SK-N-SH treated with all-trans-retinoic acid at 6 μM for 48 hours (cell line): ENCODE data around the gene RINL.
A peak's percentile ranks its signal among the peaks of the same experiment; 100 is the strongest.

ENCODE experiments used
- ATAC-seq: fragments of 200-7000 bp; cut with Tn5 transposase; 3 replicates; pipeline ENCODE4 v1.9.1; 2020; ENCODE audit warnings: mild to moderate bottlenecking, moderate library complexity
- ARNTL ChIP-seq: fragments of 450-650 bp; formaldehyde crosslinking; IDR thresholded peaks from 2 replicates; pipeline ENCODE4 v1.5.0; 2020; ENCODE audit warnings: low read depth, mild to moderate bottlenecking, moderate library complexity, borderline replicate concordance
- BACH2 ChIP-seq: fragments of 250-450 bp; sonication (Bioruptor Pico); IDR thresholded peaks from 2 replicates; pipeline ENCODE4 v1.9.0; 2021; ENCODE audit warnings: mild to moderate bottlenecking, borderline replicate concordance
- CREB5 ChIP-seq: fragments of 250-450 bp; sonication (Bioruptor Pico); IDR thresholded peaks from 2 replicates; pipeline ENCODE4 v1.5.1; 2020; ENCODE audit warnings: low read depth, mild to moderate bottlenecking, moderate library complexity
- CSDC2 ChIP-seq: fragments of 250-450 bp; sonication (Bioruptor Pico); IDR thresholded peaks from 2 replicates; pipeline ENCODE4 v1.5.0; 2020; ENCODE audit warnings: mild to moderate bottlenecking, moderate library complexity
- CSRNP3 ChIP-seq: fragments of 250-450 bp; sonication (Bioruptor Pico); IDR thresholded peaks from 2 replicates; pipeline ENCODE4 v1.5.1; 2021; ENCODE audit warnings: mild to moderate bottlenecking, moderate library complexity
- ESRRG ChIP-seq: fragments of 250-450 bp; sonication (Bioruptor Pico); IDR thresholded peaks from 2 replicates; pipeline ENCODE4 v1.6.1; 2021; ENCODE audit warnings: mild to moderate bottlenecking
- GLIS3 ChIP-seq: fragments of 250-450 bp; sonication (Bioruptor Pico); IDR thresholded peaks from 2 replicates; pipeline ENCODE4 v1.5.0; 2020; ENCODE audit warnings: mild to moderate bottlenecking, moderate library complexity
- ISL1 ChIP-seq: fragments of 250-450 bp; sonication (Bioruptor Pico); IDR thresholded peaks from 2 replicates; pipeline ENCODE4 v2.1.2; 2022; ENCODE audit warnings: mild to moderate bottlenecking, moderate library complexity
- OSR1 ChIP-seq: fragments of 250-450 bp; sonication (Bioruptor Pico); IDR thresholded peaks from 2 replicates; pipeline ENCODE4 v1.8.0; 2022; ENCODE audit warnings: moderate library complexity, mild to moderate bottlenecking, inconsistent platforms
- PATZ1 ChIP-seq: fragments of 250-450 bp; sonication (Bioruptor Pico); IDR thresholded peaks from 2 replicates; pipeline ENCODE4 v1.8.0; 2020; ENCODE audit warnings: mild to moderate bottlenecking, moderate library complexity, borderline replicate concordance
- PPARA ChIP-seq: fragments of 250-450 bp; sonication (Bioruptor Pico); IDR thresholded peaks from 2 replicates; pipeline ENCODE4 v1.5.0; 2020; ENCODE audit warnings: mild to moderate bottlenecking, borderline replicate concordance
- RARB ChIP-seq: fragments of 250-450 bp; sonication (Bioruptor Pico); IDR thresholded peaks from 2 replicates; pipeline ENCODE4 v1.8.0; 2021; ENCODE audit warnings: mild to moderate bottlenecking, moderate library complexity
- SNAI2 ChIP-seq: fragments of 250-450 bp; sonication (Bioruptor Pico); IDR thresholded peaks from 2 replicates; pipeline ENCODE4 v1.5.0; 2020; ENCODE audit warnings: mild to moderate bottlenecking, moderate library complexity
- TCF4 ChIP-seq: fragments of 250-450 bp; sonication (Bioruptor Pico); IDR thresholded peaks from 2 replicates; pipeline ENCODE4 v1.8.0; 2021; ENCODE audit warnings: mild to moderate bottlenecking, moderate library complexity, borderline replicate concordance
- TSHZ2 ChIP-seq: fragments of 250-450 bp; sonication (Bioruptor Pico); IDR thresholded peaks from 2 replicates; pipeline ENCODE4 v1.5.0; 2020; ENCODE audit warnings: mild to moderate bottlenecking, moderate library complexity
- ZC3H10 ChIP-seq: fragments of 250-450 bp; sonication (Bioruptor Pico); IDR thresholded peaks from 2 replicates; pipeline ENCODE4 v1.5.1; 2021; ENCODE audit warnings: mild to moderate bottlenecking, moderate library complexity
- ZFP30 ChIP-seq: fragments of 450-650 bp; formaldehyde crosslinking; IDR thresholded peaks from 2 replicates; pipeline ENCODE4 v1.5.0; 2022; ENCODE audit warnings: mild to moderate bottlenecking, moderate library complexity
- ZNF565 ChIP-seq: fragments of 450-650 bp; formaldehyde crosslinking; conservative IDR thresholded peaks from 2 replicates; pipeline ENCODE4 v1.5.0; 2020; ENCODE audit warnings: low read depth, mild to moderate bottlenecking, moderate library complexity
- ZNF70 ChIP-seq: fragments of 450-650 bp; formaldehyde crosslinking; IDR thresholded peaks from 2 replicates; pipeline ENCODE4 v1.5.0; 2020; ENCODE audit warnings: mild to moderate bottlenecking, moderate library complexity
- ZNF8 ChIP-seq: fragments of 450-650 bp; formaldehyde crosslinking; IDR thresholded peaks from 2 replicates; pipeline ENCODE4 v1.5.0; 2020; ENCODE audit warnings: mild to moderate bottlenecking, moderate library complexity
- TF ChIP-seq, protein P1 (sequence below): fragments of 250-450 bp; sonication (Bioruptor Pico); IDR thresholded peaks from 2 replicates; pipeline ENCODE4 v1.8.0; 2021; ENCODE audit warnings: low read depth, mild to moderate bottlenecking, moderate library complexity, borderline replicate concordance

RINL gene

GRCh38 chr19:38870612-38871011 is 7.5 kb downstream of the RINL start:
- ATAC-seq, result no peak
- TF ChIP-seq ZC3H10 (CRISPR knock-in tag) (no peak), ZNF8 (CRISPR knock-in tag) (no peak)
- TF ChIP-seq, all 23 proteins: peak for 0

DNA sequence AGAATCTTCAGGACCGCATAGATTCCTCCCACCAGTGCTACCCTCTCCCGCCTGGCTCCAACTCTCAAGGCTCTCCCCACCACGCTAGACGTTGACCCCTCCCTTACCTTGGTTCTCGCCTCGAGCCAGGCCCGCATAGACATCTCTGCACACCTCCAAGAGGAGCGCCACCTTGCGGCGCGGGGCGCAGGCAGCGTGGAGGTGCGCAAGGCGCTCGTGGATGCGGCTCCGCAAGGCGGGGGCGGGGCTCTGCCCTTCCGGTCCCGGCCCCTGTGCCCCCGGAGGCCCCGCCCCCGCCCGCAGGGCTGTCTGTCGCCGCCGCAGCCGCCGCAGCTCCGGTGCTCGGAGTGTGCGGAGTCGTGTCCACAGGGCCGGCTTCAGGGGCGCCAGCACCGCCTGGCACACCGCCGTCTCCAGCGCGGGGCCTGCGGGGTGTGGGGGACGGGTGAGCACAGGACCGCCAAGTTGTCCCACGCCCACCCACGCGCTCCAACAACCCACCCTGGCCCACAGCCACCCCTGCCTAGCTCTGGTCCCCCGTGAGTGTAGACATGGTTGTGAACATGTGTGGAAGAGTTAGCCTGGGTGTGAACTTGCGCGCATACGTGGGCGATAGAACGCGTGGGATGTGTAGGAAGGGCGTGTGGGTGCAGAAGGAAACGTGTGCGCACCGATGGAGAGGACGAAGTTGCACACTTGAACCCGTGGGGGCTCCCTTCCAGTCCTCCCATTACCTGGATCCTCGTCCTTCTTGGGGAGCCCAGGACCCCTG is 8.1 kb downstream of the RINL start:
- peak; percentile 95 for ATAC-seq
- TF ChIP-seq CSDC2 (CRISPR knock-in tag) (no peak), ARNTL (CRISPR knock-in tag) (no peak), ISL1 (CRISPR knock-in tag) (no peak), ZFP30 (CRISPR knock-in tag) (no peak)

DNA sequence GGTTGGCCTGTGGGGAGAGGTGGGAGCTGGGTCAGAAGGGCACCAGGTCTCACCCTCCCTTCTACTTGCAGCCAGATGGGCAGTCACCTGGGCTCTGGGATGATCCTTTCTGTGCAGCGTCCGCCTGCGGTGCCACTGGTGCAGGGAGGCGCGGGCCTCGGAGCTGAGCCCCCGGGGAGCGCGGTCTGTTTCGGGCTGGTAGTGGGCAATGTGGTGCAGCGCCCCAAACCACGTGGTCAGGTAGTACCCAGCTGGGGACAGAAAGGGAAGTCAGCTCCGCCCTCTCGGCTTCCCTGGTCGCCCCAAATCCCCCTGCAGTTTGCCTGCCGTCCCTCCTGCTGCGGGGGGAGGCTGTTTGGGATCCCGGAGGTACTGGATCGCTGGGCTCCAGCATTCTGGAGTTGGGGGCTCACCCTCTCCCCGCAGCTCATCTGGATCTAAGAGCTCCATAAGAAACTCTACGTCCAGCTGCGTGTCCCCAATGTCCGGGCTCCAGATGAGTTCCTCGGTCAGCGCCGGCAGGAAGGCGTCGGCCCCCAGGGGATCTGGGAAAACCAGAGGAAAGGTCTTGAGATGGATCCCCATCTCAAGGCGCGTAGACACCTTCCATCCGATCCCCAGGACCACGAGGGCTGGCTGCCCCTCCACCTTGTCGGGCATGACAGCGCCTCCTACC is 8.8 kb downstream of the RINL start:
- no peak; the same call in 1 of the 3 replicates for ATAC-seq
- TF ChIP-seq CREB5 (CRISPR knock-in tag) (no peak), BACH2 (CRISPR knock-in tag) (no peak), ZNF8 (CRISPR knock-in tag) (no peak), RARB (CRISPR knock-in tag) (no peak), ZNF70 (CRISPR knock-in tag) (no peak), TSHZ2 (CRISPR knock-in tag) (no peak), ESRRG (no peak), ZNF565 (no peak), GLIS3 (CRISPR knock-in tag) (no peak), ZC3H10 (CRISPR knock-in tag) (no peak), ZFP30 (CRISPR knock-in tag) (no peak), PATZ1 (CRISPR knock-in tag) (no peak), OSR1 (no peak), PPARA (no peak), SNAI2 (no peak), TCF4 (CRISPR knock-in tag) (no peak), CSRNP3 (CRISPR knock-in tag) (no peak), ISL1 (CRISPR knock-in tag) (no peak)
- TF ChIP-seq, protein P1, sequence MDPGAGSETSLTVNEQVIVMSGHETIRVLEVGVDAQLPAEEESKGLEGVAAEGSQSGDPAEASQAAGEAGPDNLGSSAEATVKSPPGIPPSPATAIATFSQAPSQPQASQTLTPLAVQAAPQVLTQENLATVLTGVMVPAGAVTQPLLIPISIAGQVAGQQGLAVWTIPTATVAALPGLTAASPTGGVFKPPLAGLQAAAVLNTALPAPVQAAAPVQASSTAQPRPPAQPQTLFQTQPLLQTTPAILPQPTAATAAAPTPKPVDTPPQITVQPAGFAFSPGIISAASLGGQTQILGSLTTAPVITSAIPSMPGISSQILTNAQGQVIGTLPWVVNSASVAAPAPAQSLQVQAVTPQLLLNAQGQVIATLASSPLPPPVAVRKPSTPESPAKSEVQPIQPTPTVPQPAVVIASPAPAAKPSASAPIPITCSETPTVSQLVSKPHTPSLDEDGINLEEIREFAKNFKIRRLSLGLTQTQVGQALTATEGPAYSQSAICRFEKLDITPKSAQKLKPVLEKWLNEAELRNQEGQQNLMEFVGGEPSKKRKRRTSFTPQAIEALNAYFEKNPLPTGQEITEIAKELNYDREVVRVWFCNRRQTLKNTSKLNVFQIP (CRISPR knock-in tag), result no peak
